LNCAP (cell line): ENCODE measurements around the gene PHF8.

Source experiments
- CTCF ChIP-seq: fragments of 450-650 bp; IDR thresholded peaks from 2 replicates; pipeline ENCODE4 v1.5.1; 2017; ENCODE audit warnings: mild to moderate bottlenecking

Gene PHF8

GRCh38 chrX:54044877-54045338 lies 635 bp upstream of the PHF8 start:
- no peak for TF ChIP-seq CTCF

- no peak for TF ChIP-seq CTCF
These were observed 640 bp downstream of the PHF8 start for GRCh38 chrX:54043541-54044125.

- no peak for TF ChIP-seq CTCF
These were observed 1.2 kb downstream of the PHF8 start for GRCh38 chrX:54043056-54043455.

- TF ChIP-seq CTCF: no peak
These were observed 1.7 kb downstream of the PHF8 start for GRCh38 chrX:54042609-54043021.

- TF ChIP-seq CTCF: no peak
These were observed 13.9 kb downstream of the PHF8 start for GRCh38 chrX:54030329-54030728.

GRCh38 chrX:54029529-54030143 lies 14.6 kb downstream of the PHF8 start:
- no peak for TF ChIP-seq CTCF

- no peak for TF ChIP-seq CTCF
These were observed 19.9 kb downstream of the PHF8 start for GRCh38 chrX:54024350-54024749.
